Left cardiac atrium (tissue), 4 donors: Measurements from ENCODE around the gene SCCPDH. TPM values are rescaled to one million over a fixed set of nuclear protein-coding genes. Genes with fewer than 3 reads are reported as not detected.
A peak's percentile ranks its signal among the peaks of the same experiment; 100 is the strongest.
"Not testable (repeated sequence)": the region's sequence is repeated elsewhere in the genome, so short reads cannot be mapped to it uniquely, and the experiment has no call there.

Experiments
- ATAC-seq, 2 donors: fragments of 200-7000 bp; cut with Tn5 transposase; one replicate each; pipeline ENCODE4 v1.9.1; 2020; ENCODE audit warnings: mild to moderate bottlenecking in 2 of 2, moderate library complexity in 2 of 2
- DNase-seq: peaks from one replicate; pipeline ENCODE4 v3.0.0-alpha.2; 2020
- intact Hi-C, 2 donors: fragments of 100-400 bp; cut with DNase I; formaldehyde crosslinking; loops; one replicate each; pipeline versions ENCODE4 v1.14.1 to v1.15.1; 2022 to 2023
- total RNA-seq, 2 donors: library from RNA; stranded (reverse); fragmentation: NEBNext Ultra II Directional; extraction: Animal tissue kit (Norgen Biotek cat#: 25700); gene quantifications; one replicate each; pipeline ENCODE4 v1.2.1, GENCODE V29; 2021
- donor health status: DM: no; HTN: yes; CAD: no.
- donor health status: DM: no; HTN: yes; CAD: no; lungs with severe emphysema.
- donor health status: DM: yes; HTN: yes; CAD: no.
- donor health status: Dilated cardiomyopathy.

The SCCPDH gene
- total RNA-seq, 2 donors from 2014 or later = 26.8 to 30.9 TPM

GRCh38 chr1:246698466-246699094, 25.6 kb upstream of the SCCPDH start:
- intact Hi-C loops = loop anchor here (5.0 to 10.0 kb wide), 3 partner anchors 51 to 196 kb away; partner anchors contain the start of genes CNST (in 1 of the 2) and TFB2M (in 1 of the 2)
- no peak for DNase-seq
- ATAC-seq = no peak

DNA sequence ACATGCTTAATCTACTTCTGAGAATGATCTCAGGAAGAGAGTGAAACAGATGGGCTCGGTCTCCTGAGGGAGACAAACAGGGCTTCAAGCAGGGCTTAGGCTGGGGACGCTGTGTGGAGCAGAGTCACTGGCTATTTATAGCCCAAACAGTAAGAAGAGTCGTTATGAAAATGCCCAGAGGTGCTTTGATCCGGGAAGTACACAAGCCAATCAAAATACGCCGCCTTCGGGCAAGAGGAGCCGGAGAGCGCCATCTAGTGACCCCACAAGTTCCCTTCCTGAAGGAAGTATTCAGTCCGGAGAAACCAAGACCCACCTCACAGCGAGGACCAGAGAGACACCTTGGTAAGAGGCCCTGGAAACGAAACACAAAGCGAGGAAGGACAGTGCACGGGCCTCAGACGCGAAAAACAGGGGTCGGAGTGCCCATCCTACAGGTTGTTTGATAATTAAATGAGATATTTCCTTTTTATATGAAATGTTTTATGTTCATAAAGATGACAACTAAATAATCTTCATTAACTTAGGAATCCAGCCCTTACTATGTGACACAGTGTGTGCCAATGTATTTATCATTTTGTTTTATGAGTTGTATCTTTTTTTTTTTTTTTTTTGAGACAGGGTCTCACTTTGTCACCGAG, 25.0 kb upstream of the SCCPDH start:
- DNase-seq (peak; percentile 89), ATAC-seq (peak; percentile 95)
- intact Hi-C loops = loop anchor here (5.0 to 10.0 kb wide), 3 partner anchors 52 to 197 kb away; partner anchors contain the start of genes CNST (in 1 of the 2) and TFB2M (in 1 of the 2)

- DNase-seq (no peak), ATAC-seq (no peak)
- intact Hi-C loops = no loop called here
Observed at GRCh38 chr1:246703581-246703980, 20.6 kb upstream of the SCCPDH start.

- ATAC-seq (peak in 1 of 2 donors; percentile 65), DNase-seq (no peak)
- intact Hi-C loops = no loop called here
Observed at GRCh38 chr1:246705368-246705767, 18.8 kb upstream of the SCCPDH start.

GRCh38 chr1:246708166-246708565, 16.0 kb upstream of the SCCPDH start:
- DNase-seq = no peak
- intact Hi-C loops = no loop called here
- no peak for ATAC-seq

- intact Hi-C loops = no loop called here
- DNase-seq = no peak
Observed at GRCh38 chr1:246709196-246709595, 15.0 kb upstream of the SCCPDH start.

DNA sequence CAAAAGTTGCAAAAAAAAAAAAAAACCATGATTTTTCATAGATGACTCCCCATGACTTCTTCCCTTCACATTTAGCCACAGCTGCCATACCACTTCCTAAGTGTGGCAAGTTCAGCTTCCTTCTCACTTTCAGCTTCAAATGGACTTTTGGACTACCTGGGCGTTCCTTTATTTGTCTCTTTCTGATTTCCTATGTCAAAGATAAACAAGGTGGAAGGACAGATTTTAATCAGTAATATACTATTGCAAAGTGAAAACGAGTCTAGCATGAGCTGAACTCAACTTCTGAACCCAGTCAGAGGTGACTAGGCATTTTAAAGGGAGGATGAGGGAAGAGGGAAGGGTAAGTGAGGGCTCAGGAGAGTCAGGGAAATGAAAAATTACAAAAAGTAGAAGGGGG, 14.4 kb upstream of the SCCPDH start:
- intact Hi-C loops = no loop called here
- ATAC-seq (no peak), DNase-seq (no peak)

More at GRCh38 chr1:246709196-246709595, 15.0 kb upstream of the SCCPDH start:
- ATAC-seq = no peak

DNA sequence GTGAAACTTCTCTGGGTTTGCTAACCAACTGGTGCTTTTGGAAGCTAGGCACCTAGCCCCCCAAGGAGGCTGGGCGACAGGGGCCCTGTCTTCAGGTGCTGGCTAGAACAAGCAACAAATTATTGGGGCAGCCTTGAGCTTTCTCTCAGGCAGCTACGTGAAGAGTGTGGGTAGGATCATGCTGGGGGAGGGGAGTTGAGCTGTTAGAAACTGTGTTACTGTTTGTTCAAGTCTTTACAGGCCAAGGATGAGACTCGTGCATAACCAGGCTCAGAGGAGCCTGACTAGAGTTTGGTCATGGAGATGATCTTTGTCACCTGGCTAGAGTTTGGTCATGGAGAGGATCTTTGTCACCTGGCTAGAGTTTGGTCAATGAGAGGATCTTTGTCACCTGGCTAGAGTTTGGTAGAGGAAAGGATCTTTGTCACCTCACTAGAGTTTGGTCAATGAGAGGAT, 12.6 kb upstream of the SCCPDH start:
- intact Hi-C loops = no loop called here

GRCh38 chr1:246712428-246712827, 11.8 kb upstream of the SCCPDH start:
- intact Hi-C loops, ATAC-seq, DNase-seq: not testable (repeated sequence)

More for the DNA sequence above, 12.6 kb upstream of the SCCPDH start:
- ATAC-seq = no peak
- no peak for DNase-seq

DNA sequence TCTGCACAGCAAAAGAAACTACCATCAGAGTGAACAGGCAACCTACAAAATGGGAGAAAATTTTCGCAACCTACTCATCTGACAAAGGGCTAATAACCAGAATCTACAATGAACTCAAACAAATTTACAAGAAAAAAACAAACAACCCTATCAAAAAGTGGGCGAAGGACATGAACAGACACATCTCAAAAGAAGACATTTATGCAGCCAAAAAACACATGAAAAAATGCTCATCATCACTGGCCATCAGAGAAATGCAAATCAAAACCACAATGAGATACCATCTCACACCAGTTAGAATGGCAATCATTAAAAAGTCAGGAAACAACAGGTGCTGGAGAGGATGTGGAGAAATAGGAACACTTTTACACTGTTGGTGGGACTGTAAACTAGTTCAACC, 4.8 kb upstream of the SCCPDH start:
- intact Hi-C loops, DNase-seq, ATAC-seq: not testable (repeated sequence)

DNA sequence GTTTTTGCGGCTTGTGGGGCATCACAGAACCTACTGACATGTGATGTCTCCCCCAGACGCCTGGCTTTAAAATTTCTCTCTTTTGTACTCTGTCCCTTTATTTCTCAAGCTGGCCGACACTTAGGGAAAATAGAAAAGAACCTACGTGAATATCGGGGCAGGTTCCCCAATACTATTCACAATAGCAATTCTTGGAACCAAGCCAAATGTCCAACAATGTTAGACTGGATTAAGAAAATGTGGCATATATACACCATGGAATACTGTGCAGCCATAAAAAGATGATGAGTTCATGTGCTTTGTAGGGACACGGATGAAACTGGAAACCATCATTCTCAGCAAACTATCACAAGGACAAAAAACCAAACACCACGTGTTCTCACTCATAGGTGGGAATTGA, 3.4 kb upstream of the SCCPDH start:
- ATAC-seq, intact Hi-C loops, DNase-seq: not testable (repeated sequence)

DNA sequence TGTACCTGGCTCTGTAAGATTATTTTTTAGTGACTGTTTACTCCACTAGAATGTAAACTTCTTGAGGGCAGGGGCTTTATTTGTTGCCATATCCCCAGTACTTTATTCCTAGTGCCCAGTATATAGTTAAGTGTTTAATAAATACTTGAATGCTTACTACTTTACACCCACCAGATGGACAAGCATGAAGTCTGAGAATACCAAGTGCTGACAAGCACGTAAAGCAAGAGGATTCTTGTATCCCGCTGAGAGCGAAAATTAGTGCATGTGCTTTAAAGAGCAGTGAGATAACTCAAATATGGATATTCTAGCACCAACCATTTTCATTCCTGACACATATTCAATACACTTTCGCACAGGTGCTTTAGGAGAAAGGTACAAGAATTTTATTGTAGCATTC, 1.5 kb upstream of the SCCPDH start:
- intact Hi-C loops = no loop called here
- no peak for DNase-seq
- no peak for ATAC-seq

- DNase-seq = no peak
- intact Hi-C loops = no loop called here
- peak; percentile 20 to 65 for ATAC-seq
Observed at GRCh38 chr1:246724731-246725095, 504 bp downstream of the SCCPDH start.

DNA sequence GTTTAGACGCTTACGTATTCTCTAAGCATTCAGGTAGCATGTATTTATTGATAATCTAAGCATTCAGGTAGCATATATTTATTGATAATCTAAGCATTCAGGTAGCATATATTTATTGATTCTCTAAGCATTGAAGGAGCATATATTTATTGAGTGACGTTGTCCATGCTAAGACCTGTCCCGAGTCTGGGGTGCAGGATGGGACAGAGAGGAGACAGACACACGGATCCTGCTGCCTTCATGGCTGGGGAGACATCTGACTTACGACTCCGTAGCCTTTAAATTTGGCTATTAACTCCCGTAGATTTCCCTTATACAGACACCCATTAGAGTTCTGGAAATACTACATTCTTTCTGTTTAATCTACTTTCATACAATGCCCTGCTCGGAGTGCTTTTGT, 982 bp downstream of the SCCPDH start:
- no peak for ATAC-seq
- intact Hi-C loops = no loop called here
- no peak for DNase-seq

- ATAC-seq = no peak
- intact Hi-C loops = no loop called here
- DNase-seq = no peak
Observed at GRCh38 chr1:246726255-246726679, 2.1 kb downstream of the SCCPDH start.

- intact Hi-C loops = no loop called here
- ATAC-seq = peak in 1 of 2 donors; percentile 7
- no peak for DNase-seq
Observed at GRCh38 chr1:246726881-246727280, 2.7 kb downstream of the SCCPDH start.

DNA sequence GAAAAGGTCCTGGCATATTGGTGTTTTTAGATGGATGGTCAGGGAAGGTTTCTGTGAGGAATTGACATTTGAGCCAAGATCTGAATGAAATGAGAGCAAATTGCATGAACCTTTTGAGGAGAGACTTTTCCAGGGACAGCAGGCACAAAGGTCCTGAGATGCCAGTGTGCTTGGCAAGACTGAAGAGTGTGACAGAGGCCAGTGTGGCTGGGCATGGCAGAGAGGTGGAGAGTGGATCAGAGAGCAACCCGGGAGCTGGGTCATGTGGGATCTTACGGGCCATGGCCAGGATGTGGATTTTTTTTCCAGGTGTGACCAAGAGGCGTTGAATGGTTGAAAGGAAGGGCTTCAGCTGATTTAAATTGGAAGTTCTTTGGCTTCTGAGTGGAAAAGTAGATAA, 3.4 kb downstream of the SCCPDH start:
- ATAC-seq = no peak
- DNase-seq = no peak
- intact Hi-C loops = no loop called here

DNA sequence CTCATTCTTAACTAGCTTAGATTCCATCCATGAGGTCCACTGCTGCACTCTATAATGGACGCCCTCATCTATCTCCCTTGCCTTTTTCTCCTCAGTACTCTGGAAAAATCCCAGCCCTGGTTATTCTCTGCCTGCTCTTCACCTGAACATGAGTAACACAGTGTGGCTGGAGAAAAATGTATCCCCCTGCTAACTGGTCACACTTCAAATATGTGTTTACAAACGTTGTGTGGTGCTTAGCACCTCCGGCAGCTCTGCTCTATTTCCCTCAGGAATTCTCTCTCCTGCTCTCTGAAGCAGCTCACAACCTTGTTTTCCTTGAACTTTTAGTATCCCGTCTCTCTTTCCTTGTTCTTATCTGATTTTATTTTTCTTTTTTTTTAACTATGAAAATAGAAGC, 4.1 kb downstream of the SCCPDH start:
- intact Hi-C loops = no loop called here
- DNase-seq (no peak), ATAC-seq (no peak)

DNA sequence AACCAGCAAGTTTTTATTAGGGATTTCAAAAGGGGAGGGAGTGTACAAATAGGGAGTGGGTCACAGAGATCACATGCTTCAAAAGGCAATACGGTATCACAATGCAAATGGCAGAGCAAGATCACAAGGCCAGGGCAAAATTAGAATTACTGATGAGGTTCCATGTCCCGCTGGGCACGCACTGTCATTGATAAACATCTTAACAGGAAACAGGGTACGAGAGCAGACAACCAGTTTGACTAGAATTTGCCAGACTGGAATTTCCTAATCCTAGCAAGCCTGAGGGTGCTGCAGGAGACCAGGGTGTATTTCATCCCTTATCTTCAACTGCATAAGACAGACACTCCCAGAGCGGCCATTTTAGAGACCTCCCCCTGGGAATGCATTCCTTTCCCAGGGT, 4.8 kb downstream of the SCCPDH start:
- DNase-seq, ATAC-seq, intact Hi-C loops: not testable (repeated sequence)

GRCh38 chr1:246730839-246731238, 6.6 kb downstream of the SCCPDH start:
- DNase-seq (no peak), ATAC-seq (no peak)
- intact Hi-C loops = no loop called here

DNA sequence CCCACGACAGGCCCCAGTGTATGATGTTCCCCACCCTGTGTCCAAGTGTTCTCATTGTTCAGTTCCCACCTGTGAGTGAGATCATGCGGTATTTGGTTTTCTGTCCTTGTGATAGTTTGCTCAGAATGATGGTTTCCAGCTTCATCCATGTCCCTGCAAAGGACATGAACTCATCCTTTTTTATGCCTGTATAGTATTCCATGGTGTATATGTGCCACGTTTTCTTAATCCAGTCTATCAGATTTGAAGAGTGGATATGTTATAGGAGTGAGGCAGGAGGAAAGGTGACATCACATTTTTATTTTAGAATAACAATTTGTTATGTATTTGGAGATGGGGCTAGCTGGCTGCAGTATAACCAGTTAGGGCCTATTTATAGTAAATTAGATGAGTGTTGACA, 7.7 kb downstream of the SCCPDH start:
- intact Hi-C loops, ATAC-seq, DNase-seq: not testable (repeated sequence)
